GM18873 (cell line): ENCODE measurements around the gene RAD21L1.

ENCODE experiments used
- ATAC-seq: cut with Tn5 transposase; IDR thresholded peaks from one replicate; pipeline ENCODE4 v1.9.1; 2021; ENCODE audit warnings: mild to moderate bottlenecking, moderate library complexity, moderate number of reproducible peaks; ENCODE audit not compliant: unreplicated experiment, low FRiP score

Gene RAD21L1

DNA sequence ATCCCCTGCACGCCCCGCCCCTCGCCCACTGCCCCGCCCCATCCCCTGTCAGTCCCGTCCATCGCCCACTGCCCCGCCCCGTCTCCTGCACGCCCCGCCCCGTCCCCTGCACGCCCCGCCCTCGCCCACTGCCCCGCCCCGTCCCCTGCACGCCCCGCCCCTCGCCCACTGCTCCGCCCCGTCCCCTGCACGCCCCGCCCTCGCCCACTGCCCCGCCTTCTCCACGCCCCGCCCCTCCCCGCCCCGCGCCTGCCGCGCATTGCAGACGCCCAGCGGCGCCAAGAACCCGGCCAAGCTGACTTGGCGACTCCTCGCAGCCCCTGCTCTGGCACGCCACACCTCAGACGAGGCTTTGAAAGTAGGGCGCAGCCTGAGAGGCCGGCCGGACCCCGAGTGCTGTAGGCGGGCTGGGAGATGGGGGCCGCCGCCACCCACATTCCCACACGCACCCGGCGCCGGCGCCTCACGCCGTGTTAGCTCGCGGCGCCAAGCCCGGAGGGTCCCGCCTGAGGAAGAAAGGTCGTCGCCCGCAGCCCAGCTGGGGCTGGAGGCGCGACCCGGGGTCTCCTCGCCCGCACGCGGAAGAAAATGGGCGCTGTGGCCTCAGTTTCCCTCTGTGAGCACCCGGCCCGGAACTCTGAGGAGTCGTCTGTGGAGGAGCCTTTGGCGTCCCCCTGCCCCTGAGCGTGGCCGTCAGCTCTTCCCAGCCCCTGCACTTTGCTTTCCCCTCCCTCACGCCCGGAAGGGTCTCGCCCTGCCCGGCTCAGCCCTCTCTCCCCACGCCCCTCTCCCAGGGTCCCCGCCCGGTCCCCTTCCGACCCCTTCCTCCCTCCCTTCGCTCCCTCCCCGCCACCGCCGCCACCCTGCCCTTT, at the start of gene RAD21L1:
TSS of gene RAD21L1 (plus strand) at position 262 of the 872 bp plus-strand sequence. CDS start 2,410 bp downstream, outside the sequence.
- no peak for ATAC-seq

DNA sequence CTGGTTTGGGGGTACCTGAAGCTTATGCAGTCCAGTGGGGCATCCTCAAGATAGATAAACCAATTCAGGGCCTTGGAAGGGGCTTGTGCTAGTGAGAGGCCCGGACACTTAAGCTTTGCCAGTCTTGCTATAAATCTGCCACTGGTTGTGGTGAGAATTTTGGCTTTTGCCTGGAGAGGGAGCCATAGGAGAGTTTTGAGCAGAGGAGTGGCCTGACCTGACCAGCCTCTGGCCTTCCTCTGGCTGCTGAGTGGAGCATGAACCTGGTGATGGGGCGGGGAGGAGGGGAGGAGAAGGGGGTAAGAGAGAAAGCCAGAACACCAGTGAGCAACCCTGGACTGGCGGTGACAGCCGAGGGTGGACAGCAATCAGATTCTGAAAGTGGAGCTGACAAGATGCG, 48.2 kb upstream of the RAD21L1 start:
- ATAC-seq = no peak

DNA sequence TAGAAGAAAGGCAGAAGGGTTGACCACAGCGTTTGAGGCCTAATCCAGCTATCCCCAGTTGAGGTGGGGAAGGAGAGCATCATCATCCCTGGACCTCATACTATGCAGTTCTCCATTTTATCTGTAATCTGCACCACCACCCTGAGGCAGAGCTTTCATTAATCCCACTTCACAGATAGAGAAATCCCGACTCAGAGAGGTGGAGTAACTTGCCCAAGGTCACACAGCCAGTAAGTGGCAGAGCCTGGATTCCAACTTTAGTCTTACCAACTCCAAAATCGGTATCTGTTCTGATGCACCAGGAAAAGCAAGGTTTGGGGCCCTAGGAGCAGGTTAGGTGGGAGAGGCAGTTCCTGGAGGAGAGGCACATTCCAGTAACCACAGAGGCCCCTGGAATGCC, 47.7 kb upstream of the RAD21L1 start:
- ATAC-seq = no peak

DNA sequence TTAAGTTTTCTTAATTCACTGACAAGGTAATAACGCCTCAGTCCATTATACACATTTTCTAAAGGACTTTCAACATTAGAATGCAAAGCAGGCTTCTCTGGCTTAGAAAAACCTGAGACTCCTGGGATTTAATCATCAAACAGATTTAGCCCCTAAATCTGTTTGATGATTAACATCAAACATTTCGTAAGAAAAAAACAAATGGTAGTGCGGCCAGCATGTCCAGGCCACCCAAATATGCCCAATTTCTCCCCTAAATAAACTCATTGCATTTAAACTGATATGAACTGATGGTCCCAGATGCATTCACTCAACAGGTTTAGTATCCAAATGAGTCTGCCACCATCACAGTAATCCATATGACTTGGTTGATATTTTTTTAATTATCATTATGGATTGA, 47.2 kb upstream of the RAD21L1 start:
- ATAC-seq = no peak

DNA sequence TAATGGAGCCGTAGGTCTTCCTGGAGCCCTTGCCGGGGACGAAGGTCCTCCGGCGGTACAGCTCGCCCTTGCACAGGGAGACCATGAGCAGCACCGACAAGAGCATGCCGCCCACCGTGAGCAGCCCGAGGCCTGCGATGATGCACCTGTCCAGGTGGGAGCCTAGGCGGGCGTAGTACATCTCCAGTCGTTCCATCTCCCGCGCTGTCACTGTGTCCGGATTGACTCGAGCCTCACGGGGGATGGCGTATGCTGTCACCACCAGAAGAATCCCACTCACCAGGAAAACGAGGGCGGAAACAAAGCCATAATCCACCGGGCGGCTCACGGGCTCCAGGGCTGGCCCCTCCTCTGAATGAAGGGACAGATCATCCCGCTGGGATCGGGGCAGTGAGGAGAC, 44.9 kb upstream of the RAD21L1 start:
- no peak for ATAC-seq

DNA sequence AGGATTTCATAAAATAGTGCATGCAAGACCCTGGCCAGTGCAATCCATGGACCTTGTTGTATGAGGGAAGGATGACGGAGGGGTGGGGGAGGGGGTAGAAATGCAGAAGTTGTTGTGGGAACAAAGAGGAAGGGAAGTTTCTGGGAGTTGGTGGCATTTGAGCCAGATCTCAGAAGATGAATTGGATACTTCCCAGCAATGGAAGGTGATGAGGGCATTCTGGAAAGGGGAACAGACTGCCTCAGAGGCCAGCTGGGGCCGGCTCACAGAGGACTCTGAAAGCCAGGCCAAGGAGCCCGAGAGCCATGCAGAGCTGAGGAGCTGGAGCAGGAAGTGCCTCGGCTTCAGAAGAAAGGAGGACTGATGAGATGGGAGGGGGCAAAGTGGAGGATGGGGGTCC, 43.7 kb upstream of the RAD21L1 start:
- ATAC-seq = no peak

DNA sequence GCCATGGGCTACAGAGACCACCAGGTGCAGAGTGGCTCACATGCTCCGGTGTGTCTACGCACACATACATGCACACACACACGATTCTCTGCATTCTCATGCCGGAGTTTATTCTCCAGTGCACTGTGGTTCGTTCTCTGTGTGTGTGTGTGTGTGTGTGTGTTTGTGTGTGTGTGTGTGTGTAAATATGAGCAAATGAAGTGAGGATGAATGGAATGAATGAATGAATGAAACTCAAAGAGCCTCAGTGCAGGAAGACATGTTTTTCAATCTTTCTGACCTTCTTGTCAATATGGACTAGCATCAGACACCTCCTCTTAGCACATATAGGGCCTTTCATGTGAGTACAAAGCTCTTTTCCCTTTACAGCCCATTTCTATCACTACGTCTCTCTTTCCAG, 42.7 kb upstream of the RAD21L1 start:
- no peak for ATAC-seq

DNA sequence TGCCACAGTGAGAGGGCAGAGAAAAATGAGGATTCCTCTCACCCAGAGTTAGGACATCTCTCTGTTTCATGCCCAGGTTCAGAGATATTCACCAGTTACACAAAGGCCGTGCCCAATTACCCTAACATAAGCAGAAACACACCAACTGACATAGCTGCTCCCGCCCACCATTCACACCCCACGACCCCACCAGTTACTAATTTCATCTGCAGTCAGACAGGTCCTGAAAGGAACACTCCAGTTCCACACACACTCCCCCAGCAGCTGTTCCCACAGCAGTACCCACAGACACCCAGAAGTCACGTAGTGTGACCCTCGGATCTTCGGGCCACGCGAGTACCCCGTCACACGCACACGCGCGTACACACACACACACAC, 41.6 kb upstream of the RAD21L1 start:
- ATAC-seq = no peak

DNA sequence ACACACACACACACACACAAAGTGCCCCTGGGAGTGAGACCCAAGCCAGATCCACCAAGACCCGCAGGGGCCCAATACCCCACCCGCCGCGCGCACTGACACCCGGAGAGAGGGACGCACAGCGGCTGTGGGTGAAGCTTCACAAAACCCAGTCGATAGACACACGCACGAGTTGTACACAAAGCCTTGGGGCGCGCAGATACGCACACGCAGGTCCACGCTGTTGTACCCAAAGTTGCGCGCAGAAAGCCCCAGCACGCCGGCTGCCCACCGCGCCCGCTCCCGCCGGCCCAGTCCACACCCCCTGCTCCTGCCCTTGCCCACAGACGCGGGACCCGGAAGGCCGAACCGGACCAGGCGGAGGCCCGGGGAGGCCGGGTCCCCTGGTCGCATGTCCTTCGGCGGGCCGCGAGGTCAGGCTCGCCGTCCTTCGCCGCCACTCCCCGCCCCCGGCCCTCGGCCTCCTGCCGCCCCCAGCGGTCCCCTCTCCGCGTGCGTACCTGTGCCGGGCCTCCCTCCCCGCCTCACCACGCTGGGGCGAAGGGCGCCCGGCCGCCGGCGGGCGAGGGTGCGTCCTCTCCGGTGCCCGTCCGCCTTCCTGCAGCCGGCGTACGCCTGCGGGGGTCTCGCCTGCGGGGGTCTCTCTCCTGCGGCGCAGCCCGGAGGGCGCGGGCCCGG, 41.1 kb upstream of the RAD21L1 start, which contains the start of gene TMEM74B:
TSS of gene TMEM74B (minus strand) at position 344 of the 678 bp plus-strand sequence. CDS start 1,180 bp downstream, outside the sequence.
- ATAC-seq = no peak

DNA sequence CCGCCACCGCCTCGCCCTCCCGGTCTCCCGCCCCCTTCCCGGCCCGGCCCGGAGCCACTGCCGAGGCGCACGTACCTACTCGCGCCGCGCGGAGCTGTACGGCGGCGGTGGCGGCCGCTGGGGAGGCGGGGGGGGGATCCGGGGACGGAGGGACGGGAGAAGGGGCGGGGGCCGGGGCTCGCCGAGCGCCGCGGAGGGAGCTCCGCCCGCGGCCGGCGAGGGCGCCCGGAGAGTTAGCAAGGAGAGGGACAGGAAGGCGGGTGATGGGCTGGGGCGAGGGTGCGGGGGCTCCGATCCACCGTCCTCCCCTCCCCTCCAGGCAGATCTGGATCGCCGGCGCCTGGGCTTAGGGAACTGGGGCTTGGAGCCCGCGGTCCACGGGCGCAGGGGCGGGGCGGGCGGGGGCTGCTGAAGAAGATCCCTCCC, 40.5 kb upstream of the RAD21L1 start:
- ATAC-seq = no peak

DNA sequence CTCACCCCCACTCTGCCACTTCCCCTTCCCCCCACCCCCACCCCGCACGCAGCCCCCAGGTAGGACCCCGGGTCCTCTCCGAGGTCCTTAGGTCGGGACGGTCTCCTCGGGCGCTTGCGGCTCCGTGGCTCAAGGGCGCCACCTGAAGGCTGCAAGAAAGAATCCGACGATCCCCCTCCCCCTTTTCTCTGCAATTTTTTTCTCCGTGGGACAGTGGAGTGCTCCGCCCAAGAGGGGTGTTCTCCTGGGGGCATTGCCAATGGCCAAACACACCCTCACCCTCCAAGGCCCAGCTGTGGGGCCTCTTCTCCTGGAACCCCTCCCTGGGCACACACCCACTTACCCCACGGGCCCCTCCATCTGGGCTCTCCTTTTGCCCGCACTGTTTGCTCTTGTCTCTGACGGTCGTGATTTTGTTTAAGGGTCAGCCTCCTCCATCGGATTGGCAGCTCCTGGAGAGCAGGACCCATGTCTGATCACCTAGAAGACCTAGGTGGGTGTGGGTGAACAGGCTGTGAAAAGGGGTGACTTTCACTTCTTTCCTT, 40.0 kb upstream of the RAD21L1 start:
- no peak for ATAC-seq

DNA sequence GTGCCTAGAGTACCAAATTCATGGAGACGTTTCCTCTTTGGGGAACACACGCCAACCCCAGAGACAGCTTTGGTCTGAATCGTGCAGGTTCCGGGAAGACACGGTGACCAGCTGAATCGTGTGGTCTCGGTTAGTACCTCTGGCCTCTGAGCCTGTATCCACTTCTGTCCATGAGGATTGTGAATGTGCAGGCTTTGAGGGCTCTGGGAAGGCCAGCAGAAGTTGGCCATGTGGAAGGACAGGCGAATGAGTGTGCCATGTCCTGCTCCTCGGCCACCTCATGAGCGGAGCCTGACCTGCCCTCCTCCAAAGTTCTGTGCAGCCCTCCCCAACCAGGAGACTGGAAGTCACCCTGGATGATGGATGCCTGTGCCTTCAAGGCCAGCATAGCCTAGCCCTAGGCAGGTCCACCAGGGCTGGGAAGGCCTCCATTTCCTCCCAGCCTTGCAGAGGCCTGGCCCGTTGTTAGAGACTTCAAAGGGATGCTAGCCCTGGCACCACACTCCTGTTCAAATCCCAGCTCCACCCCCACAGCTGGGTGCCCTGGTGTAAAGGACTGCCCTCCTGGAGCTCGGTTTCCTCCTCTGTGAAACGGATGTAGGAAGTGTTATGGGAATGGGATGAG, 39.4 kb upstream of the RAD21L1 start:
- no peak for ATAC-seq

DNA sequence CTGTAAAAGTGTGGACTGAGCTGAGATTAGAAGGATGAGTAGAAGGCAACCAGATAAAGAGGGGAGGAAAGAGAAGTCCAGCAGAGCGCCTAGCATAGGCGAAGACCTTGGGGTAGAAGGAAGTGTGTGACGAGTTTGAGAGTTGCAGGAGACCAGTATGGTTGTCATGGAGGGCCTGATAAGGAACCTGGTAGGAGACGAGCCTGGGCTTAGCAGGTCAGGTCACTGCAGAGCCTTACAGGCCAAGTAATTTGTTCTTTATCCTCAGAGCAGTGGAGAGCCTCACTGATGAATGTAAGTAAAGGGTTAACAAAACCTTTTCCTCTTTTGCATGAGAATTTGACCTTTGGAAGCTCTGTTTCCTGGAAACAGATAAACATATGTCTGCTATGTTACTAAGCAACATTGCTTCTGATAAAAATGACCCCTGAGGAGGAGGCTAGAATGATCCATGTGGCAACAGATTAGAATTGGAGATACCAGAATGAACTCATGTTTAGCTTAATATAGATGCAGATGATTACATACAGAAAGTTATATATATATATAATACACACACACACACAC, 38.2 kb upstream of the RAD21L1 start:
- no peak for ATAC-seq

DNA sequence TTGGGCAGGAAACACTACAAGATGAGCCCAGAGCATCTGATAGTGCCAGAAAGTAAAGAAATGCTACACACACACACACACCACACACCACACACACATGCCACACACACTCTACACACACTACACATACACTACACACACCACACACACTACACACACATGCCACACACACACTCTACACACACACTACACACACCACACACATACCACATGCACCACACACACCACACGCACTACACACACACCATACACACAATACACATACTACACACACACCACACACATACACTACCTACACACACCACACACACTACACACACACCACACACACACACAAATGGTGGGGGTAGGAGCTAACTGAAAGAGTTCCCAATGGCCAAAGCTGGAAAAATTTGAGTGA, 37.5 kb upstream of the RAD21L1 start:
- ATAC-seq = no peak

DNA sequence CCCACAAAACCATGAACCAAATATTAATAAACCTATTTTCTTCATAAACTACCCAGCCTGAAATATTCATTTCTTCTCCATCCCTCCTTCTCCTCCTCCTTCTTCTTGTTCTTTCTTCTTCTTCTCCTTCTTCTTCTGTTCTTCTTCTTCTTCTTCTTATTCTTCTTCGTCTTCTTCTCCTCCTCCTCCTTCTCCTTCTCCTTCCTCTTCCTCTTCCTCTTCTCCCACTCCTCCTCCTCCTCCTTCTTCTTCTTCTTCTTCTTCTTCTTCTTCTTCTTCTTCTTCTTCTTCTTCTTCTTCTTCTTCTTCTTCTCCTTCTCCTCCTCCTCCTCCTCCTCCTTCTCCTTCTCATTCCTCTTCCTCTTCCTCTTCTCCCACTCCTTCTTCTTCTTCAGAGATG, 36.0 kb upstream of the RAD21L1 start:
- ATAC-seq = no peak

DNA sequence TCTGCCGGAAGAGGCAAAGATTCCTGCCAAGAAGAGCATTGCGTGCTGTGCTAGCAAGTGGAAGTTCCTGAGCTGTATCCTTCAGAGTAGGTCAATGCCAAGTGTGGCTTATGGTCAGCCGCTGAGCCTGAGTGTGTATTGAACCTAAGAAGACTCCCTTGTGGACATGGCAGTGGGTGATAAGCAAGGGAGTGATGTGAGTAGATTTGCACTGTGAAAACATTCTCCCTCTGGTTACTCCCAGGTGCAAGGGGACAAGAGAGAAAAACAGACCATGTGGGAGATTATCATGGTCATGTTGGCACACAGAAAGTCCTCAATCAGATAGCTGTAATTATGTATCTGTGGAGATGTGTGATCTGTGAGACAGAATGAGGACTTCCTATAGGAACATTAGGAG, 35.0 kb upstream of the RAD21L1 start:
- no peak for ATAC-seq

DNA sequence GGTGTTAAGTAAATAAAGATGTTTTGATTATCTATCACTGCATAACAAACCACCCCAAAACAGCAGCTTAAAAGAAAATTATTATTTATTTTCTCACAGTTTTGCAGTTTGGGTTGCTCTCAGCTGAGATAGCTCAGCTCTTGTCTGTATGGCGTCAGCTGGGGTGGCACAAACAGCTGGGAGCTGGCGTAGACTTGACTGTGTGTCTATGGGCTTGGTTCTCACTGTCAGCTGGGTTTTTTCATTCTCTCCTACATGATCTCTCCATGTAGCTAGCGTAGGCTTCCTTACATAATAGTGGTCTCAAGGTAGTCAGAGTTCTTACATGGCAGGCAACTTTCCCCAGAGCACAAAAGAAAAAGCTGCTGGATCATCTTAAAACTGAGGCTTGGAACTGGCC, 34.5 kb upstream of the RAD21L1 start:
- ATAC-seq = no peak

DNA sequence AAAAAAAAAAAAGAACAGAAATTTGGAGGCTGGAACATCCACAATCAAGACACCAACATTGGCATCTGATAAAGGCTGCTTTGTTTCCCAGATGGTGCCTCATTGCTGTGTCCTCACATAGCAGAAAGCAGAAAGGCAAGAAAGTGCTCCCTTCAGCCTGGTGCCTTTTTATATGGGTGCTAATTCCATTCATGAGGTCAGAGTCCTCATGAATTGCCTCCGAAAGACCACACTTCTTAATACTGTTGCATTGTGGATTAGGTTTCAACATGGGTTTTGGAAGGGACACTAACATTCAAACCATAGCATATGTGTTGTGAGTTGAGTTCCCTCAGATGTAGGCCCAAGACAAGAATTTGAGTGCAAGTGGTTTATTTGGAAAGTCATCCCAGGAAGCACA, 30.6 kb upstream of the RAD21L1 start:
- no peak for ATAC-seq

DNA sequence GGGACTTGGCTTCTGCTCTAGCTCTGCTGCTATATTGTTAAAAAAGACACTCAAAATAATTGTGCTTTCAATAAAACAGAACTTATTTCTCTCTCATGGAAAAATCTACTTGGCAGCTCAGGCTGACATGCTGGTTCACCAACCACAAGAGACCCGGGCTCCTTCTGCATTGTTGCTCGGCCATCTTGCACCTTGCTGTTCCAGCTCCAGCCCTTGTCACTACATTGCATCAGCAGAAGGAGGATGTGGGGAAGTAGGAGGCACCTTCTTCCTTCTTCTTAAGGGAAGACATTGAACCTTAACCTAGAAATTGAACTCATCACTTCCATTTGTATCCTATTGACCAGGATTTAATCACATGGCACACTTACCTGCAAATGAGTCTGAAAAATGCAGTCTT, 29.2 kb upstream of the RAD21L1 start:
- no peak for ATAC-seq

DNA sequence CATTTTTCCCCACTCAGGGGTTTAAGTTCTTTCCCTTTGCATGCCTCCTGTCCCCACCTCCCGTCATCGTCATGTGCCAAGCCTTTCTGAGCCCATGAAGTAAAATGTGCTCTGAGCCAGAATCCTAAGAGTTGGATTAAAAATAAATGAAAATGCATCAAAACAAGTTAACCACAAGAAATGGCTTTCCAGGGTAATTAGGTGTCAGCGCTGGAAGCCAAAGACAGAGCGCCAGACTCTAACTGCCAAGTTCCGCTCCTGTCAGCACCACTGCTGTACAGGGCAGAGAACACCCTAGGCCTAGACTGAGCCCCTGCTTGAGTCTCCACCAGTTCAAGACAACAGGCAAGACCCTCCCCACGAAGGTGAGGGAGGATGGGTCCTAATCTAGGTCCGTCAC, 28.0 kb upstream of the RAD21L1 start:
- ATAC-seq = no peak

DNA sequence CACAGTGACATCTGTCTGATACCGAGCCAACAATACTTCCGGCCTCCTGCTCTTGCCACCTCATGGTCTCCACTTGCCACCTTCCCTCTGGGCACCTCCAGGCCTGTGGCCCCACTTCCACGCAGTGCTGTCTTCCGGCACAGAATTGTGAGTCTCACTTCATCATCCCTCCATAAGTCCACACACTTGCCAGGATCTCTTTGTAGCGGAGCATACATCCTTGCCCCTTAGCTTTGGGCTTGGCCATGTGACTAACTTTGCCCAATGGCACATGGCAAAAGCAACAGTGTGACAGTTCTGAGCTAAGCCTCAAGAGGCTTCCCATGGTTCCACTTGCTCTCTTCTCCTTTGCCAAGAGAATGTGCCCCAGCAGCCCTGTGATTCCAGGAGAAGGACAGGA, 27.1 kb upstream of the RAD21L1 start:
- no peak for ATAC-seq
